HCT116 (cell line): ENCODE measurements around the gene IL6R.

Experiments
- CTCF ChIP-seq, 3 experiments: fragments of 200-600 bp in 1 of 3; sonication (generic) in 1 of 3; IDR thresholded peaks in 2 of 3; conservative IDR thresholded peaks in 1 of 3; 2 replicates each; pipeline ENCODE4 v1.5.1; 2012 to 2017; ENCODE audit warnings: low read depth in 2 of 3, low read length in 2 of 3, antibody characterized with exemption in 1 of 3, borderline replicate concordance in 1 of 3, control low read depth in 1 of 3, mild to moderate bottlenecking in 1 of 3, mixed read lengths in 1 of 3, mixed run types in 1 of 3, moderate library complexity in 1 of 3; ENCODE audit not compliant: insufficient read depth in 1 of 3
- EZH2 ChIP-seq: fragments of 200-600 bp; sonication (generic); IDR thresholded peaks from 2 replicates; pipeline ENCODE4 v1.6.1; 2017; ENCODE audit warnings: antibody characterized with exemption, mixed run types
- FOSL1 ChIP-seq: IDR thresholded peaks from 2 replicates; pipeline ENCODE4 v1.6.1; 2012; ENCODE audit warnings: low read depth
- POLR2AphosphoS5 ChIP-seq: IDR thresholded peaks from 2 replicates; pipeline ENCODE4 v1.6.1; 2011; ENCODE audit warnings: mild to moderate bottlenecking, low read depth, low read length, moderate library complexity
- SRF ChIP-seq: IDR thresholded peaks from 2 replicates; pipeline ENCODE4 v1.6.1; 2012; ENCODE audit warnings: low read depth
- YY1 ChIP-seq: IDR thresholded peaks from 2 replicates; pipeline ENCODE4 v1.6.1; 2011; ENCODE audit warnings: low read length, low read depth, moderate library complexity, mild to moderate bottlenecking; ENCODE audit not compliant: insufficient replicate concordance; ENCODE audit errors: extremely low read depth
- ZNF274 ChIP-seq: fragments of 200-500 bp; sonication (Bioruptor generic); IDR thresholded peaks from 2 replicates; pipeline ENCODE4 v1.6.1; 2014; ENCODE audit warnings: mild to moderate bottlenecking, low read depth, low read length, inconsistent platforms
- TF ChIP-seq, protein P1 (sequence below): IDR thresholded peaks from 2 replicates; pipeline ENCODE4 v1.6.1; 2012
- TF ChIP-seq, protein P2 (sequence below): IDR thresholded peaks from 2 replicates; pipeline ENCODE4 v1.6.1; 2011; ENCODE audit warnings: mild to moderate bottlenecking, low read length, moderate library complexity; ENCODE audit not compliant: insufficient replicate concordance; ENCODE audit errors: extremely low read depth

GRCh38 chr1:154386643-154387352, 18.3 kb upstream of the IL6R start:
- no peak for TF ChIP-seq EZH2
- no peak for TF ChIP-seq CTCF (IDR thresholded peaks at IDR 0.05 in 2 of 3, conservative IDR thresholded peaks at IDR 0.05 in 1 of 3; ENCODE audit: borderline replicate concordance in 1 of 3, insufficient read depth in 1 of 3, low read depth in 2 of 3, low read length in 2 of 3)
- no peak for TF ChIP-seq POLR2AphosphoS5
- TF ChIP-seq, protein P1, sequence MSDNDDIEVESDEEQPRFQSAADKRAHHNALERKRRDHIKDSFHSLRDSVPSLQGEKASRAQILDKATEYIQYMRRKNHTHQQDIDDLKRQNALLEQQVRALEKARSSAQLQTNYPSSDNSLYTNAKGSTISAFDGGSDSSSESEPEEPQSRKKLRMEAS = no peak
- TF ChIP-seq YY1 = no peak
- no peak for TF ChIP-seq ZNF274
- TF ChIP-seq, protein P2, sequence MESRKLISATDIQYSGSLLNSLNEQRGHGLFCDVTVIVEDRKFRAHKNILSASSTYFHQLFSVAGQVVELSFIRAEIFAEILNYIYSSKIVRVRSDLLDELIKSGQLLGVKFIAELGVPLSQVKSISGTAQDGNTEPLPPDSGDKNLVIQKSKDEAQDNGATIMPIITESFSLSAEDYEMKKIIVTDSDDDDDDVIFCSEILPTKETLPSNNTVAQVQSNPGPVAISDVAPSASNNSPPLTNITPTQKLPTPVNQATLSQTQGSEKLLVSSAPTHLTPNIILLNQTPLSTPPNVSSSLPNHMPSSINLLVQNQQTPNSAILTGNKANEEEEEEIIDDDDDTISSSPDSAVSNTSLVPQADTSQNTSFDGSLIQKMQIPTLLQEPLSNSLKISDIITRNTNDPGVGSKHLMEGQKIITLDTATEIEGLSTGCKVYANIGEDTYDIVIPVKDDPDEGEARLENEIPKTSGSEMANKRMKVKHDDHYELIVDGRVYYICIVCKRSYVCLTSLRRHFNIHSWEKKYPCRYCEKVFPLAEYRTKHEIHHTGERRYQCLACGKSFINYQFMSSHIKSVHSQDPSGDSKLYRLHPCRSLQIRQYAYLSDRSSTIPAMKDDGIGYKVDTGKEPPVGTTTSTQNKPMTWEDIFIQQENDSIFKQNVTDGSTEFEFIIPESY = no peak
- no peak for TF ChIP-seq SRF
- TF ChIP-seq FOSL1 = no peak
